Neuronal stem cell (in vitro differentiated cells): Measurements from ENCODE around the gene FADS3.

Experiments
- DNase-seq: peaks from one replicate; pipeline ENCODE4 v3.0.0-alpha.2; 2013; ENCODE audit warnings: low spot score
- H2AFZ ChIP-seq: one replicate; pipeline ENCODE4 v1.6.1; 2013; ENCODE audit warnings: mild to moderate bottlenecking, low read length, inconsistent platforms
- H2AK5ac ChIP-seq: 2 replicates; pipeline ENCODE4 v1.6.1; 2013; ENCODE audit warnings: low read depth, mild to moderate bottlenecking, inconsistent platforms, low read length, moderate library complexity, mixed read lengths
- H2BK120ac ChIP-seq: 2 replicates; pipeline ENCODE4 v1.6.1; 2013; ENCODE audit warnings: low read depth, mild to moderate bottlenecking, inconsistent platforms, low read length, moderate library complexity, mixed read lengths
- H2BK12ac ChIP-seq: one replicate; pipeline ENCODE4 v1.6.1; 2013; ENCODE audit warnings: low read length, inconsistent platforms
- H2BK15ac ChIP-seq: 2 replicates; pipeline ENCODE4 v1.6.1; 2013; ENCODE audit warnings: mild to moderate bottlenecking, low read length, inconsistent platforms, mixed read lengths
- H2BK5ac ChIP-seq: one replicate; pipeline ENCODE4 v1.6.1; 2013; ENCODE audit warnings: inconsistent platforms, mild to moderate bottlenecking, low read length, moderate library complexity
- H3K14ac ChIP-seq: one replicate; pipeline ENCODE4 v1.6.1; 2013; ENCODE audit warnings: low read length, inconsistent platforms
- H3K18ac ChIP-seq: 2 replicates; pipeline ENCODE4 v1.6.1; 2013; ENCODE audit warnings: low read length, inconsistent platforms
- H3K23ac ChIP-seq: 2 replicates; pipeline ENCODE4 v1.6.1; 2013; ENCODE audit warnings: low read depth, mild to moderate bottlenecking, mixed read lengths, low read length, inconsistent platforms; ENCODE audit not compliant: poor library complexity
- H3K27ac ChIP-seq: replicated peaks from 3 replicates; pipeline ENCODE4 v1.5.1; 2013; ENCODE audit warnings: low read length, inconsistent platforms
- H3K27me3 ChIP-seq, 3 experiments: 2 replicates each; pipeline ENCODE4 v1.6.1; 2013; ENCODE audit warnings: low read length in 3 of 3, mild to moderate bottlenecking in 2 of 3, inconsistent platforms in 1 of 3, low read depth in 1 of 3, mixed read lengths in 1 of 3, moderate library complexity in 1 of 3; ENCODE audit not compliant: control insufficient read depth in 3 of 3, insufficient read depth in 3 of 3
- H3K36me3 ChIP-seq, 2 donors: replicated peaks in 1 of 2; 2 replicates each; pipeline ENCODE4 v1.6.1; 2013; ENCODE audit warnings: low read length in 2 of 2; ENCODE audit not compliant: control insufficient read depth in 2 of 2, insufficient read depth in 2 of 2
- H3K4ac ChIP-seq: 2 replicates; pipeline ENCODE4 v1.6.1; 2013; ENCODE audit warnings: inconsistent platforms, mild to moderate bottlenecking, low read length, moderate library complexity
- H3K4me1 ChIP-seq, 2 donors: 1 replicate in 1 of 2; 2 replicates in 1 of 2; pipeline ENCODE4 v1.6.1; 2013; ENCODE audit warnings: low read length in 2 of 2, low read depth in 1 of 2; ENCODE audit not compliant: control insufficient read depth in 2 of 2, insufficient read depth in 1 of 2
- H3K4me2 ChIP-seq: one replicate; pipeline ENCODE4 v1.6.1; 2013; ENCODE audit warnings: mild to moderate bottlenecking, low read length, inconsistent platforms; ENCODE audit not compliant: insufficient read depth, poor library complexity, severe bottlenecking
- H3K4me3 ChIP-seq, 2 donors: 2 replicates each; pipeline ENCODE4 v1.5.1; 2013; ENCODE audit warnings: low read length in 2 of 2, mild to moderate bottlenecking in 2 of 2, inconsistent platforms in 1 of 2, moderate library complexity in 1 of 2
- H3K79me1 ChIP-seq: one replicate; pipeline ENCODE4 v1.6.1; 2013; ENCODE audit warnings: low read depth, mild to moderate bottlenecking, inconsistent platforms, low read length, moderate library complexity
- H3K9ac ChIP-seq: one replicate; pipeline ENCODE4 v1.6.1; 2013; ENCODE audit warnings: mild to moderate bottlenecking, low read depth, low read length, inconsistent platforms; ENCODE audit not compliant: poor library complexity
- H3K9me3 ChIP-seq, 2 donors: replicated peaks in 1 of 2; 2 replicates each; pipeline versions ENCODE3 to v1.6.1; 2013; ENCODE audit warnings: low read length in 2 of 2, mild to moderate bottlenecking in 2 of 2, inconsistent platforms in 1 of 2, low read depth in 1 of 2, mixed read lengths in 1 of 2, moderate library complexity in 1 of 2; ENCODE audit not compliant: control insufficient read depth in 2 of 2, insufficient read depth in 1 of 2
- H4K8ac ChIP-seq: one replicate; pipeline ENCODE4 v1.6.1; 2013; ENCODE audit warnings: low read depth, mild to moderate bottlenecking, inconsistent platforms, low read length, moderate library complexity
- H4K91ac ChIP-seq: one replicate; pipeline ENCODE4 v1.6.1; 2013; ENCODE audit warnings: low read length, low read depth, mild to moderate bottlenecking, inconsistent platforms; ENCODE audit not compliant: poor library complexity
- WGBS, 2 donors: extraction: QIAGEN DNeasy Blood & Tissue Kit; methylation state at CpG; one replicate each; pipeline ENCODE4 v1.1.7; 2013; ENCODE audit warnings: missing lambda C conversion rate in 2 of 2, mixed read lengths in 1 of 2; ENCODE audit not compliant: insufficient read length in 2 of 2, insufficient replicate concordance in 1 of 2; ENCODE audit errors: extremely low coverage in 2 of 2; 5-methylcytosine and 5-hydroxymethylcytosine counted together

Gene FADS3

DNA sequence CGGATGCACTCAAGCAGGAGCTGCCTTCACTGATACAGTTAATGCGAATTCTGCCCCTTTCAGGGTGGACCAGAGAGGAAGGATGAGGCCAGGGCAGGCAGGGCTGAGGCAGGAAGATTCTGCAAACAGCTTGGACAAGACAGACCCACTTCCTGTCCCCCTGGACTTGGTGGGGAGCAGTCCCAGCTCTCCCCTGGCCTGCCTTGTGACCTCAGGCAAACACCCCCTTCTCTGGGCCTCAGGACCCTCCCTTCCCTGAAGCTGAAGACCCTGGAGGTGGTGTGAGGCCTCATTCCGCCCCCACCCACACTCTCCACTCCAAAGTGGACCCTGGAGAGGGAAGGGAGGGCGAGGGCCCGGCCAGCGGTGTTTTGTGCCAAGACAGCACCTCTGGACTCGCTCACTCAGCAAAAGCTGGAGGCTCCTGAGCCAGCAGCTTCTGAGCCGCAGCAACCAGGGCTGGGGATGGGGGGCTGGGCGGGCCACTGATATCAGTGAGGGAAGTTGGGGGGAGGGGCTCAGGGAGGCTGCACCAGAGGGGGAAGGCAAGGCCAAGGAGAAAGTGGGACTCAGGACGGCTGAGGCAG is 17.5 kb upstream of the FADS3 start:
- WGBS, 2 donors: no CpG with 5 or more reads among the region's 10 CpGs
- H3K4me1 ChIP-seq: peaks cover 10 to 14% of the 10 kb centered on the region in 2 donors
- no peaks in the 10 kb centered on the region for H3K9me3 ChIP-seq
- peaks cover 0 to 26% (median 2%) of the 10 kb centered on the region in 3 experiments for H3K27me3 ChIP-seq
- H3K36me3 ChIP-seq: no peaks in the 10 kb centered on the region
- peak overlapping the region; percentile 56 for H3K23ac ChIP-seq
- H3K27ac ChIP-seq: no peak overlapping the region
- H4K91ac ChIP-seq: no peak overlapping the region
- H2BK12ac ChIP-seq: no peak overlapping the region
- H4K8ac ChIP-seq: no peak overlapping the region
- peak overlapping the region; percentile 72 for H2AFZ ChIP-seq
- H3K14ac ChIP-seq: peak overlapping the region; percentile 4
- H3K4me2 ChIP-seq: no peak overlapping the region
- peak overlapping the region; percentile 38 for H3K18ac ChIP-seq
- peak overlapping the region; percentile 53 for H2AK5ac ChIP-seq
- peaks cover 2% of the 10 kb centered on the region for H3K79me1 ChIP-seq
- DNase-seq: no peak
- peak overlapping the region in 1 of 2 donors; percentile 18 for H3K4me3 ChIP-seq
- H3K4ac ChIP-seq: no peak overlapping the region
- H2BK120ac ChIP-seq: no peak overlapping the region
- H2BK5ac ChIP-seq: no peak overlapping the region
- peak overlapping the region; percentile 55 for H3K9ac ChIP-seq
- no peak overlapping the region for H2BK15ac ChIP-seq

- Histone ChIP-seq H3K27me3 (peaks cover 0 to 19% (median 0%) of the 10 kb centered on the region in 3 experiments), H2BK15ac (no peak overlapping the region), H2BK12ac (no peak overlapping the region), H3K4me3 (peak overlapping the region in 1 of 2 donors; percentile 18), H3K4ac (no peak overlapping the region), H3K9ac (peak overlapping the region; percentile 55), H2AK5ac (no peak overlapping the region), H3K4me2 (no peak overlapping the region), H3K36me3 (no peaks in the 10 kb centered on the region), H3K18ac (no peak overlapping the region), H4K91ac (no peak overlapping the region), H3K23ac (peak overlapping the region; percentile 56), H2BK5ac (no peak overlapping the region), H2AFZ (peak overlapping the region; percentile 72), H3K27ac (no peak overlapping the region), H3K4me1 (peaks cover 10 to 14% of the 10 kb centered on the region in 2 donors), H3K14ac (no peak overlapping the region), H3K9me3 (no peaks in the 10 kb centered on the region), H2BK120ac (no peak overlapping the region), H4K8ac (no peak overlapping the region), H3K79me1 (peaks cover 2% of the 10 kb centered on the region)
- no CpG with 5 or more reads among the region's 21 CpGs for WGBS, 2 donors
- no peak for DNase-seq
Measured at GRCh38 chr11:61907871-61908729, 16.8 kb upstream of the FADS3 start.

DNA sequence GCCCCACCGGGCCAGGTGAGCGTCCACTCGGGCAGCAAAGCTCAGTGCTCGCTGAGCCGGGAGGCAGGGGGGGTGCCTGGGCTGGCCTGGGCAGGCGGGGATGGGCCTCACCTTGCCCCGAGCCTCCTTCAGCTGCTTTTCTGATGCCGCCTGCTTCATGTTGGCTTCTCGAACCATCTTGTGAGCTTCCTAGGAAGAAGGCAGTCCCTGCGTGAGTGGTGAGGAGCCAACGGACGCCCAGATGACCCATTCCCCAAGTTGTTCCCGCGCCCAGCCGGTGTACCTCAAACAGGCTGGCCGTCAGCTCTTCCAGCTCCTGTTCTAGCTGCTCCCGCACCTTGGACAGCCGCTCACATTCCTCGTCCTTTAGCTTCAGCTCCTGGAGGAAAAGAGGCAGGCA is 15.9 kb upstream of the FADS3 start:
- Histone ChIP-seq H3K27me3 (peaks cover 0 to 16% (median 0%) of the 10 kb centered on the region in 3 experiments), H3K9me3 (no peaks in the 10 kb centered on the region), H3K4me1 (peaks cover 10 to 14% of the 10 kb centered on the region in 2 donors), H4K8ac (no peak overlapping the region), H2AFZ (no peak overlapping the region), H2BK15ac (no peak overlapping the region), H2BK12ac (no peak overlapping the region), H3K18ac (peak overlapping the region; percentile 70), H2BK5ac (no peak overlapping the region), H3K27ac (no peak overlapping the region), H3K23ac (no peak overlapping the region), H3K4ac (no peak overlapping the region), H2AK5ac (peak overlapping the region; percentile 32), H3K9ac (peak overlapping the region; percentile 50), H3K14ac (no peak overlapping the region), H3K4me3 (no peak overlapping the region), H3K4me2 (no peak overlapping the region), H2BK120ac (no peak overlapping the region), H4K91ac (peak overlapping the region; percentile 31), H3K79me1 (peaks cover 2% of the 10 kb centered on the region), H3K36me3 (no peaks in the 10 kb centered on the region)
- no peak for DNase-seq
- WGBS, 2 donors: no CpG with 5 or more reads among the region's 19 CpGs

GRCh38 chr11:61906522-61906909 is 15.2 kb upstream of the FADS3 start:
- H4K91ac ChIP-seq: no peak overlapping the region
- H3K4me1 ChIP-seq: peaks cover 10 to 14% of the 10 kb centered on the region in 2 donors
- peak overlapping the region; percentile 58 for H3K18ac ChIP-seq
- peak overlapping the region; percentile 86 for H2BK15ac ChIP-seq
- H3K23ac ChIP-seq: peak overlapping the region; percentile 71
- H2AFZ ChIP-seq: no peak overlapping the region
- H2BK120ac ChIP-seq: no peak overlapping the region
- H3K79me1 ChIP-seq: peaks cover 2% of the 10 kb centered on the region
- peak overlapping the region; percentile 56 for H3K14ac ChIP-seq
- no peaks in the 10 kb centered on the region for H3K36me3 ChIP-seq
- no CpG with 5 or more reads among the region's 14 CpGs for WGBS, 2 donors
- no peak overlapping the region for H3K4me2 ChIP-seq
- H3K9me3 ChIP-seq: no peaks in the 10 kb centered on the region
- H2AK5ac ChIP-seq: peak overlapping the region; percentile 85
- H3K4me3 ChIP-seq: no peak overlapping the region
- H3K4ac ChIP-seq: peak overlapping the region; percentile 72
- H2BK12ac ChIP-seq: no peak overlapping the region
- no peak for DNase-seq
- H3K9ac ChIP-seq: no peak overlapping the region
- no peak overlapping the region for H3K27ac ChIP-seq
- no peak overlapping the region for H2BK5ac ChIP-seq
- H4K8ac ChIP-seq: no peak overlapping the region
- H3K27me3 ChIP-seq: peaks cover 0 to 11% (median 0%) of the 10 kb centered on the region in 3 experiments
